Neutrophil (primary cell): ENCODE measurements around the gene FADS3.

Experiments used
- H3K27ac ChIP-seq: fragments of 200-600 bp; sonication (generic); 2 replicates; pipeline ENCODE4 v1.5.1; 2016; ENCODE audit warnings: mild to moderate bottlenecking, moderate library complexity
- H3K27me3 ChIP-seq: fragments of 200-600 bp; sonication (generic); 2 replicates; pipeline ENCODE4 v1.6.0; 2016; ENCODE audit warnings: mild to moderate bottlenecking
- H3K36me3 ChIP-seq: fragments of 200-600 bp; sonication (generic); 2 replicates; pipeline ENCODE4 v1.5.1; 2017
- H3K4me1 ChIP-seq, 2 experiments: fragments of 200-600 bp in 1 of 2; sonication (generic) in 1 of 2; 1 replicate in 1 of 2; 2 replicates in 1 of 2; pipeline versions ENCODE4 v1.5.1 to v1.6.1; 2013 to 2016; ENCODE audit warnings: low read depth in 1 of 2, low read length in 1 of 2, mild to moderate bottlenecking in 1 of 2, moderate library complexity in 1 of 2; ENCODE audit not compliant: control insufficient read depth in 1 of 2, insufficient read depth in 1 of 2
- H3K4me3 ChIP-seq, 2 experiments: fragments of 200-600 bp in 1 of 2; sonication (generic) in 1 of 2; 1 replicate in 1 of 2; 2 replicates in 1 of 2; pipeline ENCODE4 v1.5.1; 2013 to 2016; ENCODE audit warnings: low read depth in 1 of 2, low read length in 1 of 2, mild to moderate bottlenecking in 1 of 2, moderate library complexity in 1 of 2
- H3K9me3 ChIP-seq: fragments of 200-600 bp; sonication (generic); 2 replicates; pipeline ENCODE4 v1.5.1; 2016
- CTCF ChIP-seq: fragments of 200-600 bp; sonication (generic); IDR thresholded peaks from 2 replicates; pipeline ENCODE4 v1.5.1; 2016; ENCODE audit warnings: antibody characterized with exemption

Gene FADS3

GRCh38 chr11:61907871-61908729 lies 16.8 kb upstream of the FADS3 start:
- H3K4me1 ChIP-seq: peaks cover 23 to 25% of the 10 kb centered on the region in 2 experiments
- H3K27me3 ChIP-seq: peaks cover 25% of the 10 kb centered on the region
- H3K9me3 ChIP-seq: no peaks in the 10 kb centered on the region
- H3K27ac ChIP-seq: no peak overlapping the region
- H3K4me3 ChIP-seq: no peak overlapping the region
- TF ChIP-seq CTCF: no peak
- no peaks in the 10 kb centered on the region for H3K36me3 ChIP-seq

GRCh38 chr11:61907282-61907681 lies 15.9 kb upstream of the FADS3 start:
- Histone ChIP-seq H3K36me3 (no peaks in the 10 kb centered on the region), H3K9me3 (no peaks in the 10 kb centered on the region), H3K4me3 (no peak overlapping the region), H3K27ac (no peak overlapping the region), H3K4me1 (peaks cover 14 to 17% of the 10 kb centered on the region in 2 experiments), H3K27me3 (peaks cover 25% of the 10 kb centered on the region)
- TF ChIP-seq CTCF: no peak

- Histone ChIP-seq H3K36me3 (no peaks in the 10 kb centered on the region), H3K9me3 (no peaks in the 10 kb centered on the region), H3K4me3 (no peak overlapping the region), H3K4me1 (peaks cover 7 to 9% of the 10 kb centered on the region in 2 experiments), H3K27ac (no peak overlapping the region), H3K27me3 (peaks cover 25% of the 10 kb centered on the region)
- TF ChIP-seq CTCF: no peak
These were observed 15.2 kb upstream of the FADS3 start for GRCh38 chr11:61906522-61906909.

- peaks cover 25% of the 10 kb centered on the region for H3K27me3 ChIP-seq
- no peak overlapping the region for H3K4me3 ChIP-seq
- no peak overlapping the region for H3K27ac ChIP-seq
- TF ChIP-seq CTCF: no peak
- no peaks in the 10 kb centered on the region for H3K9me3 ChIP-seq
- peaks cover 1 to 3% of the 10 kb centered on the region in 2 experiments for H3K4me1 ChIP-seq
- no peaks in the 10 kb centered on the region for H3K36me3 ChIP-seq
These were observed 14.6 kb upstream of the FADS3 start for GRCh38 chr11:61905801-61906521.

- no peak for TF ChIP-seq CTCF
- Histone ChIP-seq H3K4me3 (no peak overlapping the region), H3K27me3 (peaks cover 25% of the 10 kb centered on the region), H3K4me1 (no peaks in the 10 kb centered on the region), H3K27ac (no peak overlapping the region), H3K36me3 (no peaks in the 10 kb centered on the region), H3K9me3 (no peaks in the 10 kb centered on the region)
These were observed 13.8 kb upstream of the FADS3 start for GRCh38 chr11:61905067-61905696.
